ENCODE results near the gene SLC6A18.

GRCh38 chr5:1203968-1204692 is 21.1 kb upstream of the SLC6A18 start:
- TF ChIP-seq USF1 (IDR thresholded peaks at IDR 0.05; ENCODE audit: borderline replicate concordance, extremely low read length, insufficient read depth, low read depth, low read length) (no peak), POLR2A (IDR thresholded peaks at IDR 0.05; ENCODE audit: low read depth, low read length) (no peak), ATF7 (IDR thresholded peaks at IDR 0.05; ENCODE audit: low read depth) (no peak), ATF3 (IDR thresholded peaks at IDR 0.05; ENCODE audit: borderline replicate concordance, extremely low read depth, low read depth, low read length) (no peak), ZBTB11 (CRISPR knock-in tag; IDR thresholded peaks at IDR 0.05) (no peak), CTCF (IDR thresholded peaks at IDR 0.05 in 2 of 3, conservative IDR thresholded peaks at IDR 0.05 in 1 of 3; ENCODE audit: control insufficient read depth in 2 of 3, extremely low read depth in 1 of 3, insufficient read depth in 1 of 3, low read depth in 3 of 3, low read length in 3 of 3) (no peak), MYC (IDR thresholded peaks at IDR 0.05; ENCODE audit: insufficient read depth, insufficient read length, insufficient replicate concordance, low read length, severe bottlenecking) (no peak), ASH2L (IDR thresholded peaks at IDR 0.05; ENCODE audit: borderline replicate concordance, low read depth) (no peak), KLF5 (IDR thresholded peaks at IDR 0.05; ENCODE audit: partially characterized antibody) (no peak), RAD51 (IDR thresholded peaks at IDR 0.05) (no peak), POLR2AphosphoS5 (IDR thresholded peaks at IDR 0.05; ENCODE audit: low read length) (no peak)
- TF ChIP-seq, protein P1, sequence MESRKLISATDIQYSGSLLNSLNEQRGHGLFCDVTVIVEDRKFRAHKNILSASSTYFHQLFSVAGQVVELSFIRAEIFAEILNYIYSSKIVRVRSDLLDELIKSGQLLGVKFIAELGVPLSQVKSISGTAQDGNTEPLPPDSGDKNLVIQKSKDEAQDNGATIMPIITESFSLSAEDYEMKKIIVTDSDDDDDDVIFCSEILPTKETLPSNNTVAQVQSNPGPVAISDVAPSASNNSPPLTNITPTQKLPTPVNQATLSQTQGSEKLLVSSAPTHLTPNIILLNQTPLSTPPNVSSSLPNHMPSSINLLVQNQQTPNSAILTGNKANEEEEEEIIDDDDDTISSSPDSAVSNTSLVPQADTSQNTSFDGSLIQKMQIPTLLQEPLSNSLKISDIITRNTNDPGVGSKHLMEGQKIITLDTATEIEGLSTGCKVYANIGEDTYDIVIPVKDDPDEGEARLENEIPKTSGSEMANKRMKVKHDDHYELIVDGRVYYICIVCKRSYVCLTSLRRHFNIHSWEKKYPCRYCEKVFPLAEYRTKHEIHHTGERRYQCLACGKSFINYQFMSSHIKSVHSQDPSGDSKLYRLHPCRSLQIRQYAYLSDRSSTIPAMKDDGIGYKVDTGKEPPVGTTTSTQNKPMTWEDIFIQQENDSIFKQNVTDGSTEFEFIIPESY (IDR thresholded peaks at IDR 0.05) = no peak
